Neutrophil (primary cell): ENCODE results near the gene CRTAC1.

Experiments
- H3K27ac ChIP-seq: fragments of 200-600 bp; sonication (generic); 2 replicates; pipeline ENCODE4 v1.5.1; 2016; ENCODE audit warnings: mild to moderate bottlenecking, moderate library complexity
- H3K27me3 ChIP-seq: fragments of 200-600 bp; sonication (generic); 2 replicates; pipeline ENCODE4 v1.6.0; 2016; ENCODE audit warnings: mild to moderate bottlenecking
- H3K36me3 ChIP-seq: fragments of 200-600 bp; sonication (generic); 2 replicates; pipeline ENCODE4 v1.5.1; 2017
- H3K4me1 ChIP-seq, 2 experiments: fragments of 200-600 bp in 1 of 2; sonication (generic) in 1 of 2; 1 replicate in 1 of 2; 2 replicates in 1 of 2; pipeline versions ENCODE4 v1.5.1 to v1.6.1; 2013 to 2016; ENCODE audit warnings: low read depth in 1 of 2, low read length in 1 of 2, mild to moderate bottlenecking in 1 of 2, moderate library complexity in 1 of 2; ENCODE audit not compliant: control insufficient read depth in 1 of 2, insufficient read depth in 1 of 2
- H3K4me3 ChIP-seq, 2 experiments: fragments of 200-600 bp in 1 of 2; sonication (generic) in 1 of 2; 1 replicate in 1 of 2; 2 replicates in 1 of 2; pipeline ENCODE4 v1.5.1; 2013 to 2016; ENCODE audit warnings: low read depth in 1 of 2, low read length in 1 of 2, mild to moderate bottlenecking in 1 of 2, moderate library complexity in 1 of 2
- H3K9me3 ChIP-seq: fragments of 200-600 bp; sonication (generic); 2 replicates; pipeline ENCODE4 v1.5.1; 2016
- CTCF ChIP-seq: fragments of 200-600 bp; sonication (generic); IDR thresholded peaks from 2 replicates; pipeline ENCODE4 v1.5.1; 2016; ENCODE audit warnings: antibody characterized with exemption

CRTAC1 gene

GRCh38 chr10:98006266-98006665 lies 24.2 kb downstream of the CRTAC1 start:
- TF ChIP-seq CTCF, result no peak
- Histone ChIP-seq H3K4me1 (no peaks in the 10 kb centered on the region), H3K9me3 (no peaks in the 10 kb centered on the region), H3K4me3 (no peak overlapping the region), H3K27ac (no peak overlapping the region), H3K36me3 (no peaks in the 10 kb centered on the region), H3K27me3 (peaks cover 47% of the 10 kb centered on the region)

- Histone ChIP-seq H3K27me3 (peaks cover 17% of the 10 kb centered on the region), H3K27ac (no peak overlapping the region), H3K36me3 (no peaks in the 10 kb centered on the region), H3K9me3 (no peaks in the 10 kb centered on the region), H3K4me3 (no peak overlapping the region), H3K4me1 (no peaks in the 10 kb centered on the region)
- TF ChIP-seq CTCF, result no peak
Observed at GRCh38 chr10:98001736-98002135, 28.7 kb downstream of the CRTAC1 start.

GRCh38 chr10:98000346-98000745 lies 30.1 kb downstream of the CRTAC1 start:
- no peaks in the 10 kb centered on the region for H3K9me3 ChIP-seq
- H3K36me3 ChIP-seq, result no peaks in the 10 kb centered on the region
- H3K27me3 ChIP-seq, result peaks cover 3% of the 10 kb centered on the region
- H3K4me1 ChIP-seq, result no peaks in the 10 kb centered on the region
- no peak for TF ChIP-seq CTCF
- H3K4me3 ChIP-seq, result no peak overlapping the region
- H3K27ac ChIP-seq, result no peak overlapping the region

- H3K4me1 ChIP-seq, result no peaks in the 10 kb centered on the region
- no peaks in the 10 kb centered on the region for H3K9me3 ChIP-seq
- no peaks in the 10 kb centered on the region for H3K36me3 ChIP-seq
- no peak overlapping the region for H3K27ac ChIP-seq
- peaks cover 2% of the 10 kb centered on the region for H3K27me3 ChIP-seq
- no peak for TF ChIP-seq CTCF
- H3K4me3 ChIP-seq, result no peak overlapping the region
Observed at GRCh38 chr10:97999923-98000248, 30.5 kb downstream of the CRTAC1 start.

- no peak overlapping the region for H3K4me3 ChIP-seq
- peaks cover 6% of the 10 kb centered on the region for H3K27me3 ChIP-seq
- H3K36me3 ChIP-seq, result no peaks in the 10 kb centered on the region
- H3K4me1 ChIP-seq, result no peaks in the 10 kb centered on the region
- no peak overlapping the region for H3K27ac ChIP-seq
- no peak for TF ChIP-seq CTCF
- H3K9me3 ChIP-seq, result no peaks in the 10 kb centered on the region
Observed at GRCh38 chr10:97999066-97999922, 31.1 kb downstream of the CRTAC1 start.
